Parathyroid adenoma (tissue), 2 donors: Measurements from ENCODE around the gene ABHD16A.
A peak's percentile ranks its signal among the peaks of the same experiment; 100 is the strongest.

ENCODE experiments used
- H2AFZ ChIP-seq: fragments of 300-600 bp; sonication (generic); one replicate; pipeline ENCODE4 v1.7.0; 2017; ENCODE audit warnings: antibody characterized with exemption, mild to moderate bottlenecking
- H3K27ac ChIP-seq: fragments of 300-600 bp; sonication (generic); one replicate; pipeline ENCODE4 v1.7.0; 2017
- H3K27me3 ChIP-seq: fragments of 300-600 bp; sonication (generic); one replicate; pipeline ENCODE4 v1.7.0; 2017; ENCODE audit warnings: low read length; ENCODE audit not compliant: control insufficient read depth, insufficient read depth
- H3K36me3 ChIP-seq: fragments of 300-600 bp; sonication (generic); one replicate; pipeline ENCODE4 v1.7.0; 2017; ENCODE audit warnings: low read length; ENCODE audit not compliant: control insufficient read depth, insufficient read depth
- H3K4me1 ChIP-seq: fragments of 300-600 bp; sonication (generic); one replicate; pipeline ENCODE4 v1.7.0; 2017; ENCODE audit warnings: control low read depth
- H3K4me2 ChIP-seq: fragments of 300-600 bp; sonication (generic); one replicate; pipeline ENCODE4 v1.7.0; 2017; ENCODE audit warnings: low read length
- H3K4me3 ChIP-seq: fragments of 300-600 bp; sonication (generic); one replicate; pipeline ENCODE4 v1.7.0; 2017; ENCODE audit warnings: low read depth, low read length
- H3K79me2 ChIP-seq: fragments of 300-600 bp; sonication (generic); one replicate; pipeline ENCODE4 v1.7.0; 2017; ENCODE audit warnings: control low read depth
- H3K9ac ChIP-seq: fragments of 300-600 bp; sonication (generic); one replicate; pipeline ENCODE4 v1.7.0; 2017; ENCODE audit warnings: mild to moderate bottlenecking
- H3K9me3 ChIP-seq: fragments of 300-600 bp; sonication (generic); one replicate; pipeline ENCODE4 v1.7.0; 2017; ENCODE audit warnings: low read length; ENCODE audit not compliant: control insufficient read depth
- CTCF ChIP-seq: fragments of 300-600 bp; sonication (generic); IDR thresholded peaks from one replicate; pipeline ENCODE4 v1.7.0; 2017; ENCODE audit warnings: antibody characterized with exemption, mild to moderate bottlenecking
- donor health status: primary hyperparathyroidism.

ABHD16A gene

DNA sequence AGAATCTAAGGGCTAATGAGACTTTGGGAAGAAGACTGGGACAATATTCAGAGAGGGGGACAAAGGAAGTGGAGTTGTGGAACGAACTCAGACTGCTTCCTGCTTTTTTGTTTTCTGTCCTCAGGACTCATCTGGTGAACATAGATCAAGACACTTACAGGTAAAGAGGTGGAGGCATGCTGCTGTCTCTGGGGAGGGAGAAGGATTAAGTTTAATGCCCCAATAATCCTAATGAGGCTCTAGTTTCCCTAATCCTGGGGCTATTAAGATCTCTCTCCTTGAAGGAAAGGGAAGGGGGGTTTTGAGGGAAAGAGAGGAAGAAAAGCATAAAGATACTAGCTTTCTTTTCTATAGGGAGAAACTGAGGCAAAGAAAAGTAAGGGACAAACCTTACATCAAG is 41.3 kb upstream of the ABHD16A start:
- H3K27me3 ChIP-seq: no peaks in the 10 kb centered on the region
- no peaks in the 10 kb centered on the region for H3K79me2 ChIP-seq
- no peak overlapping the region for H2AFZ ChIP-seq
- no peaks in the 10 kb centered on the region for H3K9me3 ChIP-seq
- TF ChIP-seq CTCF: no peak
- H3K27ac ChIP-seq: no peak overlapping the region
- no peak overlapping the region for H3K4me3 ChIP-seq
- H3K36me3 ChIP-seq: no peaks in the 10 kb centered on the region
- peaks cover under 1% of the 10 kb centered on the region for H3K4me1 ChIP-seq
- no peak overlapping the region for H3K9ac ChIP-seq
- H3K4me2 ChIP-seq: no peak overlapping the region

DNA sequence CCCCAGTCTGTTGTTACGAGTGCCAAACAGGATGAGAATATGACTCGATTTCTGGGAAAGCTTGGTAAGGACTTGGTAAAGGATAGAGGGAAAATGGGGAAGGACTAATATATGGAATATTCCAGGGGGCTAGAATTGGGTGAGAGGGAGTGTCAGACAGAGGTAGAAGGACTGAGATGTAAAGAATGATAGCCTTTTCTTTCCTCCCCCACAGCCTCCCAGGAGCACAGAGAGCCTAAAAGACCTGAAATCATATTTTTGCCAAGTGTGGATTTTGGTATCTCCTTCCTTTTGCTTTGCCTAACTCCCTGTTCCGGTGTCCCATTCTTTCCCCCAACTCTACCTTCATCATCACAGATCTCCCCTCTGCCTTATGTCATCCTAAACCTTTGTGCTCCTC is 39.8 kb upstream of the ABHD16A start:
- Histone ChIP-seq H3K4me3 (no peak overlapping the region), H3K79me2 (no peaks in the 10 kb centered on the region)

GRCh38 chr6:31741815-31742214 is 38.7 kb upstream of the ABHD16A start:
- Histone ChIP-seq H3K4me1 (peaks cover 4% of the 10 kb centered on the region), H3K9ac (no peak overlapping the region)

More for the DNA sequence above, 39.8 kb upstream of the ABHD16A start:
- Histone ChIP-seq H3K9me3 (no peaks in the 10 kb centered on the region), H3K27ac (no peak overlapping the region), H2AFZ (no peak overlapping the region), H3K9ac (no peak overlapping the region), H3K36me3 (no peaks in the 10 kb centered on the region), H3K4me1 (peaks cover 4% of the 10 kb centered on the region), H3K27me3 (no peaks in the 10 kb centered on the region), H3K4me2 (no peak overlapping the region)
- TF ChIP-seq CTCF: no peak

DNA sequence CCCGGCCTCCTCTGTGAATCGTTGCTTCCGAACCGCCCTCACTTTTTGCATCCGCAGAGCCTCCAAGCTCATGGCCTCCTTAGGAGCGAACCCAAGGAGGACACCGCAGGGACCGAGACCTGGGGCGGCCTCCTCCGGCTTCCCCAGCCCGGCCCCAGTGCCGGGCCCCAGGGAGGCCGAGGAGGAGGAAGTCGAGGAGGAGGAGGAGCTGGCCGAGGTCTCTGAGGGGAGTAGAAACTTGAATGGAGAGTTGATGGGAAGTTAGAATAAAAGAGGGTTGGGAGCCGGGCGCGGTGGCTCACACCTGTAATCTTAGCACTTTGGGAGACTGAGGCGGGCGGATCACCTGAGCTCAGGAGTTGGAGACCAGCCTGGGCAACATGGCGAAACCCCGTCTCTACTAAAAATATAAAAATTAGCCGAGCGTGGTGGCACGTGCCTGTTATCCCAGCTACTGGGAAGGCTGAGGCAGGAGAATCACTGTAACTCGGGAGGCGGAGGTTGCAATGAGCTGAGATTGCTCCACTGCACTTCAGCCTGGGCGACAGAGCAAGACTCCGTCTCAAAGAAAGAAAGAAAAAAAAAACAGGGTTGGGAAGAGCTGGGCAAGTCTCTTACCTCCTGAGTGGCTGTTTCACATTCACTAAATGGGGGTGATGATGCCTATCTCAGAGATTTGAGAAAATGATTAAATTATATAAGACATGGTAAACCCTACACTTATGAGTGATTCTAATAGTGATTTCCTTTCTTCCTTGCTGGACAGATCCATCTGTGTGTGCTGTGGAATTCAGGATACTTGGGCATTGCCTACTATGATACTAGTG is 37.5 kb upstream of the ABHD16A start:
- Histone ChIP-seq H2AFZ (peak overlapping the region; percentile 91), H3K27ac (no peak overlapping the region), H3K9ac (no peak overlapping the region), H3K4me2 (peak overlapping the region; percentile 96), H3K9me3 (no peaks in the 10 kb centered on the region), H3K79me2 (no peaks in the 10 kb centered on the region), H3K4me1 (peaks cover 4% of the 10 kb centered on the region), H3K4me3 (peak overlapping the region; percentile 91), H3K36me3 (no peaks in the 10 kb centered on the region), H3K27me3 (no peaks in the 10 kb centered on the region)
- no peak for TF ChIP-seq CTCF

More at GRCh38 chr6:31741815-31742214, 38.7 kb upstream of the ABHD16A start:
- TF ChIP-seq CTCF: no peak
- H3K36me3 ChIP-seq: no peaks in the 10 kb centered on the region
- no peaks in the 10 kb centered on the region for H3K27me3 ChIP-seq
- no peak overlapping the region for H3K4me3 ChIP-seq
- H3K9me3 ChIP-seq: no peaks in the 10 kb centered on the region
- no peak overlapping the region for H3K27ac ChIP-seq
- no peaks in the 10 kb centered on the region for H3K79me2 ChIP-seq
- H2AFZ ChIP-seq: no peak overlapping the region
- no peak overlapping the region for H3K4me2 ChIP-seq
